Transverse colon (tissue), 4 donors: ENCODE measurements around the gene SCGB1C2. TPM values are rescaled to one million over a fixed set of nuclear protein-coding genes. Genes with fewer than 3 reads are reported as not detected.
"Not testable (repeated sequence)": the region's sequence is repeated elsewhere in the genome, so short reads cannot be mapped to it uniquely, and the experiment has no call there.

Experiments used
- DNase-seq: peaks from one replicate; pipeline ENCODE4 v3.0.0-alpha.2; 2019
- H3K27ac ChIP-seq, 4 donors: fragments of 200-600 bp; sonication (generic); 2 replicates each; pipeline ENCODE4 v1.5.1; 2016 to 2018; ENCODE audit warnings: inconsistent platforms in 4 of 4
- H3K27me3 ChIP-seq: fragments of 200-600 bp; sonication (generic); 2 replicates; pipeline ENCODE4 v1.5.1; 2017; ENCODE audit warnings: inconsistent platforms
- H3K36me3 ChIP-seq, 4 donors: fragments of 200-600 bp; sonication (generic); 2 replicates each; pipeline ENCODE4 v1.5.1; 2017 to 2019; ENCODE audit warnings: inconsistent platforms in 4 of 4
- H3K4me1 ChIP-seq, 4 donors: fragments of 200-600 bp; sonication (generic); 2 replicates each; pipeline ENCODE4 v1.5.1; 2017 to 2020; ENCODE audit warnings: inconsistent platforms in 4 of 4
- H3K4me3 ChIP-seq, 4 donors: fragments of 200-600 bp; sonication (generic); 1 replicate in 1 of 4; 2 replicates in 3 of 4; pipeline versions ENCODE4 v1.5.1 to v1.6.1; 2017 to 2019; ENCODE audit warnings: inconsistent platforms in 4 of 4
- H3K9me3 ChIP-seq, 2 donors: fragments of 200-600 bp; sonication (generic); 2 replicates each; pipeline ENCODE4 v1.5.1; 2017 to 2019; ENCODE audit warnings: inconsistent platforms in 2 of 2
- EP300 ChIP-seq: sonication (generic); formaldehyde crosslinking; IDR thresholded peaks from one replicate; pipeline ENCODE4 v1.6.1; 2017; ENCODE audit warnings: antibody characterized with exemption, low read depth
- POLR2A ChIP-seq: fragments of 450-650 bp; IDR thresholded peaks from one replicate; pipeline ENCODE4 v1.6.1; 2016; ENCODE audit warnings: antibody characterized with exemption, mild to moderate bottlenecking, moderate library complexity
- POLR2AphosphoS5 ChIP-seq, 3 donors: sonication (generic); formaldehyde crosslinking; IDR thresholded peaks; one replicate each; pipeline ENCODE4 v1.6.1; 2016; ENCODE audit warnings: antibody characterized with exemption in 3 of 3
- WGBS, 2 donors: methylation state at CpG; one replicate each; pipeline ENCODE4 v1.1.5; 2018; ENCODE audit warnings: low coverage in 1 of 2; 5-methylcytosine and 5-hydroxymethylcytosine counted together
- in situ Hi-C, 4 donors: fragments of 200-750 bp; cut with MboI; loops; one replicate each; pipeline versions ENCODE4 v1.15.0 to v1.15.1; 2017; ENCODE audit warnings: low sequenced_read_pairs in 3 of 4, low pct_ligation_motif_present in 1 of 4, low pct_unique_long_range_greater_than_20kb in 1 of 4
- intact Hi-C: fragments of 100-400 bp; cut with DNase I; formaldehyde crosslinking; loops from one replicate; pipeline ENCODE4 v1.15.1; 2023; ENCODE audit warnings: low total_unique reads
- total RNA-seq, 4 donors: library from RNA; depleted of rRNA; stranded (reverse); fragments of >200 nt; gene quantifications; one replicate each; pipeline ENCODE4 v1.1.0, GENCODE V29; 2016
- TF ChIP-seq, protein P1 (sequence below), 5 experiments: fragments of 200-600 bp in 3 of 5; fragments of 450-650 bp in 2 of 5; sonication (generic) in 3 of 5; IDR thresholded peaks; 1 replicate in 2 of 5; 2 replicates in 3 of 5; pipeline ENCODE4 v1.5.1; 2016 to 2017; ENCODE audit warnings: antibody characterized with exemption in 5 of 5, inconsistent platforms in 3 of 5, mild to moderate bottlenecking in 2 of 5, moderate library complexity in 1 of 5

SCGB1C2 gene
- total RNA-seq, 4 donors from 2014 or later: not detected

DNA sequence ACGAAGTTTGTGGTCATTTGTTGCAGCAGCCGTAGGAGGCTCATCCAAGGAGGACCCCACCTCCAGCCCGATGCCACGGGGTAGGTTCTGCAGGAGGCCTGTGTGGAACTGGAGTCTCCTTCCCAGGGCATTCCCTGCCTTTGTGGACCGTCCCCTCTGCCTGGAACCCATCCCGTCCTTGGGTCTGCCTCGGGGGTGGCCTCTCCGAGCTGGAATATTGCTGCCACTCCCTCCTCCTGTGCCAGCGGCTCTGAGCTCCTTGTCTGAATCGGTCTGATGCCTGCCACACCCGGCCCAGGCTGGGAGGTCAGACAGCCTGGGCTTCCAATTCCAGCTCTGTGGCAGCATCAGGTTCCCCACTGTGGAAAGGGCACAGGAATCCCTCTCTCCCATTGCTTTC is 25.3 kb downstream of the SCGB1C2 start:
- no peaks in the 10 kb centered on the region for H3K9me3 ChIP-seq
- no peak overlapping the region for H3K27ac ChIP-seq
- H3K36me3 ChIP-seq: no peaks in the 10 kb centered on the region
- no peaks in the 10 kb centered on the region for H3K4me1 ChIP-seq
- H3K27me3 ChIP-seq: no peaks in the 10 kb centered on the region
- DNase-seq: no peak
- intact Hi-C loops: no loop called here
- TF ChIP-seq, protein P1, sequence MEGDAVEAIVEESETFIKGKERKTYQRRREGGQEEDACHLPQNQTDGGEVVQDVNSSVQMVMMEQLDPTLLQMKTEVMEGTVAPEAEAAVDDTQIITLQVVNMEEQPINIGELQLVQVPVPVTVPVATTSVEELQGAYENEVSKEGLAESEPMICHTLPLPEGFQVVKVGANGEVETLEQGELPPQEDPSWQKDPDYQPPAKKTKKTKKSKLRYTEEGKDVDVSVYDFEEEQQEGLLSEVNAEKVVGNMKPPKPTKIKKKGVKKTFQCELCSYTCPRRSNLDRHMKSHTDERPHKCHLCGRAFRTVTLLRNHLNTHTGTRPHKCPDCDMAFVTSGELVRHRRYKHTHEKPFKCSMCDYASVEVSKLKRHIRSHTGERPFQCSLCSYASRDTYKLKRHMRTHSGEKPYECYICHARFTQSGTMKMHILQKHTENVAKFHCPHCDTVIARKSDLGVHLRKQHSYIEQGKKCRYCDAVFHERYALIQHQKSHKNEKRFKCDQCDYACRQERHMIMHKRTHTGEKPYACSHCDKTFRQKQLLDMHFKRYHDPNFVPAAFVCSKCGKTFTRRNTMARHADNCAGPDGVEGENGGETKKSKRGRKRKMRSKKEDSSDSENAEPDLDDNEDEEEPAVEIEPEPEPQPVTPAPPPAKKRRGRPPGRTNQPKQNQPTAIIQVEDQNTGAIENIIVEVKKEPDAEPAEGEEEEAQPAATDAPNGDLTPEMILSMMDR (IDR thresholded peaks at IDR 0.05): no peak
- no peak for TF ChIP-seq EP300
- TF ChIP-seq POLR2AphosphoS5 (IDR thresholded peaks at IDR 0.05): no peak
- no peak for TF ChIP-seq POLR2A
- H3K4me3 ChIP-seq: no peak overlapping the region
- in situ Hi-C loops: no loop called here
- 51% methylated on average over 11 of the region's 11 CpGs; no CpG with 5 or more reads in 1 of the 2 donors for WGBS, 2 donors

DNA sequence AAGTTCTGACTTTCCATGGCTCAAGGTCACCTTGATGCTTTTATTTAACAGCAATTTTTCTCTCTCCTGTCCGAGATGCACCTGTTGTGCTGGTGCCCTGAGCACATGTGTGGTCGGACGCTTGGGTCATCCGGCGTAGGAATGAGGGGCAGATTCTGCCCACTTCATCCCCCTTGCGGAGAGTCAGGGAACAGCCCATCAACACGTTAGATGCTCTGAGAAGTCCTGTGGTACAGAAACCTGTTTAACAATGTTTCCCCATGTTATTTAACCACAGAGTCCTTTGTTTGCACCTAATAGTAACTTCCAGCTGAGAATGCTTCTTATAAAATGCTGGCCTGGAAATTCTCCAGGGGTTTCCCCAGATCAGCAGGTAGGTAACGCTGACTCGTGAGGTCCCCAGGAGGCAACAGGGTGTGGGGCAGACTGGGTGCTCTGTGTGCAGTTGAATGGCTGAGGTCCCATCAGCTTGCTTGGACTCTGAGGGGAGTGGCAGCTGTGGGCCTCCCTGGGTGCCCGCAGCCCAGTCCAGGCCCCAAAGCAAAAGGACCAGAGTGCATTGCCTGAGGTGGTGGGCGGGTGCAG is 26.2 kb downstream of the SCGB1C2 start:
- in situ Hi-C loops: no loop called here
- Histone ChIP-seq H3K36me3 (no peaks in the 10 kb centered on the region), H3K4me1 (no peaks in the 10 kb centered on the region), H3K9me3 (no peaks in the 10 kb centered on the region), H3K4me3 (no peak overlapping the region), H3K27ac (no peak overlapping the region), H3K27me3 (no peaks in the 10 kb centered on the region)
- WGBS, 2 donors: 83 to 93% methylated on average over 3 to 11 of the region's 11 CpGs
- no peak for DNase-seq
- intact Hi-C loops: no loop called here
- no peak for TF ChIP-seq POLR2AphosphoS5 (IDR thresholded peaks at IDR 0.05)
- TF ChIP-seq, protein P1 (IDR thresholded peaks at IDR 0.05): no peak
- no peak for TF ChIP-seq EP300
- no peak for TF ChIP-seq POLR2A

DNA sequence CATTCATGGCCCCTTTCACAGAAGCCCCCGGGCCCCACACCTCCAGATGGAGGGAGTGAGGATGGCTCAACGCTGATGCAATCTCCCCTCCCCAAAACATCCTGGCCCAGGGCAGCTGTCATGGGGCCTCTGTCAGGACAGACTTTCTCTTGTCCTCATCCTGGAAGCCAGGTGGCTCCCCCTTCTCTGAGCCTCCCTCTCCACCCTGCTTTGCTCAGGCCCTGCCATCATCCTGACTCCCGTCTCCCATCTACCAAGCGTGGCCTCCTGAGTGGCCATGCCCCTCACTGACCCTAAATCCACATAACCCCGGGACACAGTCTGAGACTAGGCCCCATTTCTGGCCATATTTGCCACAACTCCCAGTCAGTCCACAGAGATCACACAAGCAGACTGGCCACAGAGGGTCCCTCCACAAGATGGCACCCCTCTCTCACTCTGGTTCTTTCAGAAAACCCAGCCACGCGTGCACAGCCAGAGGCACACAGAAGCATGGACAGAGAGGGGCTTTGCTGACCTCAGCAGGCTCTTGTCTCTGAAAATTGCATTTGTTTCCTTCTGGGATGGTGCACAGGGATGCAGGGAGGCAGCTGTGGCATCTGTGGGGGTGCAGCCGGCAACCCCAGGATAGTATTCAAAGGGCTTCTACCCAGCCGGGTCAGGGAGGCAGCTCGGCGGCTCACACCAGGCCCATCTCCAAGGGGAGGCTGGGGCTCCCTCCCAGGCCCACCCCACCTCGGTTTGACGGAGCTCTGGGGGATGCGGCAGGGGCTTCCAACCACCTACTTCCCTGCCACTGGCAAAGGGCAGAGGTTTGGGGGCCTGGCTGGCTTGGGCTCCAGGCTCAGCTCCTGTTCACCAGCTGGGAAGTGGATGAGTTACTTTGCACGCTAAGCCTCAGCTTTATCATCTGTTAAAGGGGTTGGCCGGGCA is 27.2 kb downstream of the SCGB1C2 start:
- Histone ChIP-seq H3K27ac (no peak overlapping the region), H3K36me3 (no peaks in the 10 kb centered on the region), H3K27me3 (no peaks in the 10 kb centered on the region), H3K4me3 (no peak overlapping the region), H3K9me3 (no peaks in the 10 kb centered on the region), H3K4me1 (no peaks in the 10 kb centered on the region)
- 66% methylated on average over 16 of the region's 16 CpGs; no CpG with 5 or more reads in 1 of the 2 donors for WGBS, 2 donors
- DNase-seq: peak; percentile 25
- intact Hi-C loops (no loop called here), in situ Hi-C loops (no loop called here)
- TF ChIP-seq EP300 (no peak), POLR2AphosphoS5 (IDR thresholded peaks at IDR 0.05) (no peak), POLR2A (no peak)
- TF ChIP-seq, protein P1 (IDR thresholded peaks at IDR 0.05): peak in 4 of 5 experiments; percentile 13 to 40 (median 27)

DNA sequence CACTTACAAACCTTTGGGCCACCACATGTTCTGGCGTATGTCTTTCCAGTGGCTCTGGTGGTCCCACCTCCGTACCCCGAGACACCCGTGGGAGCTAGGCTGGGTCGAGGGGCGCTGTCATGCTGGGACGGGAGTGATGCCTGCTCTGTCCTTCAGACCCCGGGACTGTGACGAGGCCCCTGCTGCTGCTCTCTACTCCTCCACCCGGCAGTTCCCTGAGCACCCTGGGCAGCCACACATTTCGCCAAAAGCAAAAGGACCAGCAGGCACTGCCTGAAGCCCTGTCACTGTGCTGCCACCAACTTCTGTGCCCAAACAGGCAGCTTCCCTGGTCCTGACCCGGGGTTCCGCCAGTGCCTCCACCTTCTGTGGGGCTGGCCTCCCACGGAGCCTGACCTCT is 28.6 kb downstream of the SCGB1C2 start:
- no peaks in the 10 kb centered on the region for H3K36me3 ChIP-seq
- H3K4me1 ChIP-seq: no peaks in the 10 kb centered on the region
- in situ Hi-C loops: no loop called here
- no peaks in the 10 kb centered on the region for H3K27me3 ChIP-seq
- no peak for DNase-seq
- no peak overlapping the region for H3K27ac ChIP-seq
- TF ChIP-seq EP300 (no peak), POLR2A (no peak), POLR2AphosphoS5 (IDR thresholded peaks at IDR 0.05) (no peak)
- TF ChIP-seq, protein P1 (IDR thresholded peaks at IDR 0.05): no peak
- no peak overlapping the region for H3K4me3 ChIP-seq
- no peaks in the 10 kb centered on the region for H3K9me3 ChIP-seq
- 91% methylated on average over 13 of the region's 14 CpGs; no CpG with 5 or more reads in 1 of the 2 donors for WGBS, 2 donors
- intact Hi-C loops: no loop called here

DNA sequence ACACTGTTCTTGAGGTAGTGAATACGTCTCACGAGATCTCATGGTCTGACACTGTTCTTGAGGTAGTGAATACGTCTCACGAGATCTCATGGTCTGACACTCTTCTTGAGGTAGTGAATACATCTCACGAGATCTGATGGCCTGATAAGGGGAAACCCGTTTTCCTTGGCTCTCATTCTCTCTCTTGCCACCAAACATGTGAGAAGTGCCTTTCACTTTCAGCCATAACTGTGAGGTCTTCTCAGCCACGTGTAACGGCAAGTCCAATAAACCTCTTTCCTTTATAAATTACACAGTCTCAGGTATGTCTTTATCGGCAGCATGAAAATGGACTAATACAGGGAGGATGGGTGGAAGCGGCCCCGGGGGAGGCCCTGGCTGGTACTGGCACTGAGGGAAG is 31.2 kb downstream of the SCGB1C2 start:
- DNase-seq, H3K9me3 ChIP-seq, in situ Hi-C loops, H3K36me3 ChIP-seq, H3K4me3 ChIP-seq, H3K27ac ChIP-seq, intact Hi-C loops, H3K4me1 ChIP-seq, H3K27me3 ChIP-seq: not testable (repeated sequence)
- WGBS, 2 donors: 71 to 84% methylated on average over 3 to 11 of the region's 11 CpGs
